Fibroblast of upper back skin (primary cell): ENCODE measurements around the gene ALLC.

Experiments used
- DNase-seq: peaks from one replicate; pipeline ENCODE4 v3.0.0-alpha.2; 2013

ALLC gene

GRCh38 chr2:3727397-3728045 lies 69.5 kb downstream of the ALLC start:
- no peak for DNase-seq

- peak; percentile 55 for DNase-seq
Observed at GRCh38 chr2:3728104-3729054, 70.4 kb downstream of the ALLC start.

- DNase-seq: no peak
Observed at GRCh38 chr2:3729055-3729448, 71.1 kb downstream of the ALLC start.

- DNase-seq: no peak
Observed at GRCh38 chr2:3729786-3730185, 71.8 kb downstream of the ALLC start.

DNA sequence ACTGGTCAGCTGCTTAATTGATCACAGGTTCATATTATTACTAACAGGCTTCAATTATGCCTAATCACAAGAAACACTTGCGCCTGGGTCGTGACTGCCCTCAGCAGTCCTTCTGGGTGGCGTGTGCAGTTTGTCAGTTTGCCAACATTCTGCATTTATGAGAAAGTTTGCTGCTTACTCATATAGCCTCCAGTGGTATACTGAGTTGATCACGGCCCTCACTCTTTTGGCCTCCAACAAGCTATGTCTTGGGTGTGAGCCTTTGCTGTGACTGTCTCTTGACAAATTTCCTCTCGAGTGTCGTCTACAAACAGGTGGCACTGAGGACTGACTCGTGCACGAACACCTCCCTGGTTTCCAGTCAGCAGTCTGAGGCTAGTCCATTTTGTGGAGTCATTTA lies 72.6 kb downstream of the ALLC start:
- DNase-seq: peak; percentile 47

DNA sequence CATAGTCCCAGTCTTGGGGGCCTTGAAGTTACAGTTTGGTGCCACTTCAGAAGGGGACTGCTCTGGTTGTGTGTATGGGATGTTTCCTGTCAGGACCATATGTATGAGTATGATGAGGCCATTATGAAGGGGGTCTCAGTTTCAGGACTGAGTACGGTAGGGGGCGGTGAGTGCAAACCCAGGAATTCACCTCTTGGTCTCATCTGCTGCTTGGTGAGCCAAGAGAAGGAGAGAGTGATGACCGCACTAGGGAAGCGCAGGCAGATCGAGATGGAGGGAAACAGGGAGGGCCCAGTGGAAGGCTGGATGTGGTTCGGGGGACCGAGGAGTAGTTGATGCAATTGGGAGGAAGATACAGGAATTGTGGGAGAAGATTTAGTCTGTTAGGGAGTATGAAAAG lies 73.8 kb downstream of the ALLC start:
- DNase-seq: no peak

GRCh38 chr2:3736112-3736511 lies 78.1 kb downstream of the ALLC start:
- DNase-seq: no peak

- no peak for DNase-seq
Observed at GRCh38 chr2:3737128-3737527, 79.1 kb downstream of the ALLC start.

- peak; percentile 53 for DNase-seq
Observed at GRCh38 chr2:3738454-3738853, 80.5 kb downstream of the ALLC start.

DNA sequence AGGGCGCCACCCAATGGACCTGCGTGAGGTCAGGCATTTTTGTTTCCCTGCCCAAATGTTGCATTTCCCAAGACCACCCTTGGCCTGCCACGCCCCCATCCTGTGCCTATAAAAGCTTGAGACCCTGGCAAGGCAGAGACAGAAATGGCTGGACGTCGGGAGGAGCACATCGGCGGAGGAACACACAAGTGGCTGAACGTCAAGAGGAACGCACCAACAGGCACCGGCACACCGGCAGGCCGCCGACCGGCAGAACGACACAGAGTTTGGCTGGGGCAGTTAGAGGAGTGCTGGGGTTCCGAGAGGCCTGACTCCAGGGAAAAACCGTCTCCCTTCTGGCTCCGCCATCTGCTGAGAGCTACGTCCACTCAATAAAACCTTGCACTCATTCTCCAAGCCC lies 81.3 kb downstream of the ALLC start:
- no peak for DNase-seq

DNA sequence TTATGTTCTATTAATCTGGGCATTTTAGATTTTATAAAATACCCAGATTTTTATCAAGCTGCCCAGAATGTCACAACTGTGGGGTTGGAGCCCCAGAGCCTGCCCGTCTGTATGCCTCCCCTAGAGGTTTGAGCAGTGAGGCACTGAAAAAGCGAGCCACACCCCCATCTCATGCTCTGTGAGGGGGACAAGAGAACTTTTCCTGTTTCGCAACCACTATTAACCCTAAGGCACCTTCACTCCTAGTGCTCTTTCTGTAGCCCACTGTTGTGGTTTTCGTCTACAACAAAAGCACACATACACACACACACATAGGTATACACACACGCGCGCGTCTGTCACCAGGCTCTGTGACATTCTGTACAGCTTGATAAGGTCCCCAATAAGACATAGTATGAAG lies 83.4 kb downstream of the ALLC start:
- DNase-seq: no peak

GRCh38 chr2:3741867-3742602 lies 84.0 kb downstream of the ALLC start:
- no peak for DNase-seq

GRCh38 chr2:3742743-3743508 lies 84.9 kb downstream of the ALLC start:
- DNase-seq: no peak

DNA sequence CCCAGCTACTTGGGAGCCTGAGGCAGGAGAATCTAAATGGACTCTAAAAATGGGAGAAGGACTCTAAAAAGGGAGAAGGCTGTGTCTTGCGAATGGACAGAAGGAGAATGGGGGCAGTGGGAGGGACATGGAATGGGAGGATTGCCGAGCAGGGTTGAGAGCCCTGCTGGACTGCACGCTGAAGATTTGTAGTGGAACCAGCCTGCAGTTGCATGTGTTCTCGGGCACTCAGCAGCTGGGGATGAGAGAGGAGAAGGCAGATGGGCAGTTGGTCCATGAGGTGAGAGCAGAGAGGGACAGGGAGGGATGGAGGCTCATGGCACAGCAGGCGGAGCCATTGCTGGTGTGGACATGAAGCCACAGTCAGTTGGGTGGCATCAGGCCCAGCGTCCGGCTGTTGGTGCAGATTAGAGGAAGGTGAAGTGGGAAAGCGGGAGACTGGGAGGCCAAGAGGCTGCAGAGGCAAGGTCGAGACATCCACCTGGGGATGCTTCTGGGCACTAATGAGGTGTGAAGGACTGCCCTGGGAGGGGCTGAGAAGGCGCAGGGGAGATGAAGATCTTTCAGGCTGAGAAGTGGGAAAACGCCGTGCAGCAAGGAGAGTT lies 86.1 kb downstream of the ALLC start:
- no peak for DNase-seq

DNA sequence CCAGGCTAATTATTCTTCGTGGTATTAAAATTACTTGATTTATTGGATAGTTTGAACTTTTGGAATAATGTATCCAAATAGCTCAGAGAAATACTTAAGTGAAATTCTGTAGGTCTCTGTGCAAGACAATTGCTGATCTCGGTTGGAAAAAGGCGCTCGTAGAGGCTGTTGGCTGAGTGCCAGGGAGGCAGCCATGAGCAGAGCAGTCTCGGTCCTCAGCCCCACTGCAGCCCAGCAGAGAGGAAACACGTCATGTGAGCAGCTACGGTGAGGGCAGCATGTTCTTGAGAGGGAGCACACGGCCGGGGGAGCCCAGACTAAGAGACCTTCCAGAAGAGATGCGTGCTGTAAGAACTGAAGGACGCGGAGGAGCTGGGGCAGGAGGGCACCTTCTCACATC lies 87.9 kb downstream of the ALLC start:
- DNase-seq: no peak

- DNase-seq: no peak
Observed at GRCh38 chr2:3747032-3747654, 89.1 kb downstream of the ALLC start.

DNA sequence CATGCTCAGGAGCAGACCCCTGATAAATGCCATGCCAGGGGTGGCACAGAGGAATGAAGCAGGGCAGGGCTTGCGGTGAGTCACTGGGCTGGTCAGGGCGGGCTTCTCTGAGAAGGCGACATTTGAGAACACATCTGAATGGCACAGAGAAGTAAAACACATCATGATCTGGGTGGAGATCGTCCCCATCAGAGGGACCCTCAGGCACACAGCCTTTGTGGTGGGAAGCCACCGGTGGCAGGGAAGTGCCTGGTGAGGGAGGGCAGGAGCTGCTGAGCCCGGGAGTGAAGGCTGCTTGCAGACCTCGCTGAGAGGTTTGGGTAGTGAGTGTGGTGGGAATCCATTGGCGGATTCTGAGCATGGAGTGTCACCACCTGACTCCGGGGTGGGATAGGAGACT lies 89.8 kb downstream of the ALLC start:
- DNase-seq: no peak

DNA sequence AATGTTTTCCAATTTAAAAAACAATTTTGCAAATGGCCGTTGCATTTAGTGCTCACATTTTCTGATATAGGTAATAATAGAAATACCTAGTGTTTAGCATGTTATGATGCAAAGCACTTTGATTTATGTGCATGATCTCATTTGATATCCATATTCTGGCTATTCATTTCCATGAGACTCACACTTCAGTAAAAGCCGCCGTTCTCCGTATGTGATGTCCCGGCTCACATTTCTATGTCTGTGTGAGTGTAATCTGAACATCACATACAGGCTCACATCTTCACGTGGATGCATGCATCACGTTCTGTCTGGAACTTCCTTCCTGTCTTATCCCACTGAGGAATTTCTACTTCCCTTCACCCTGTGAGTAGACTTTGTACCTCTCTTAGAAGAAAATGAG lies 91.2 kb downstream of the ALLC start:
- DNase-seq: no peak

DNA sequence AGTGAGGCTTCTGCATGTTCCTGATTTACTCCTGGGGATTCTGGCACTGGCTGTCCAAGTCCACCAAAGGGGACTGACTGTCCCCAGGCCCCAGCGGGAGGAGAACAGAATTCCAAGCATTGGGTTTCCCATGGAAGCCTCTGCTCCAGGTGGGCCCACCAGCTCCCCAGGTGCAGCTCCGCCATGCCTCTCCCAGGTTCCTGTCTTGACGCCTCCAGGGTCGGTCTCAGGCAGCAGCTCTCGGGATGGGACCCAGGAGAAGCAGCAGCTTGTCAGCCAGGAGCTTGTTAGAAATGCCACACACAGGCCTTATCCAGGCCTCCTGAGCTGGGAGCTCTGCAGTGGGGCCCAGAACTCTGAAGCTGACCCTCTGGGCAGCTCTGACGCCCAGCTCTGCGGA lies 93.3 kb downstream of the ALLC start:
- DNase-seq: no peak

DNA sequence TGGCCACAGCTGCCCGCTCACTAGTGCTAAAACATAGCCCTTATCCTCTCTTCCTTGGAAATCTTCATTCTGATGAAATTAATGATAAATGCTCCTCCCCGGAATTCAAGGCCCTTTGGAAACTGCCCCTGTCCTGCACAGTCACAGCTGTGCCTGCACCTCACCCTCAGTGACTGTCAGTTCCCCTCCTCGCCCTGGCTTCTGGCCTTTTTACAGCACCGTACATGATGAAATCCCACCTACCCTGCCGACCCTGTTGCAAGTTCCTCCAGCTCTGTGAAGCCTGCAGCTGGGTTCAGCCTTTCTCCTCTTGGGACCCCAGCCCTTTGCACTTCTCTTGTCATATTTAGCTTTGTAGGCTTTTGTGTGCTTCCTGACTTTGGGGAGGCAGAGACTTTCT lies 93.8 kb downstream of the ALLC start:
- DNase-seq: no peak
